Tibial artery (tissue), 4 donors: ENCODE data around the gene ESRRA.
A peak's percentile ranks its signal among the peaks of the same experiment; 100 is the strongest.

Source experiments
- DNase-seq, 2 donors: peaks; one replicate each; pipeline ENCODE4 v3.0.0-alpha.2; 2019
- H3K27ac ChIP-seq, 2 donors: fragments of 200-600 bp; sonication (generic) in 1 of 2; 1 replicate in 1 of 2; 2 replicates in 1 of 2; pipeline ENCODE4 v1.5.1; 2018 to 2019; ENCODE audit warnings: mild to moderate bottlenecking in 1 of 2
- H3K27me3 ChIP-seq, 2 donors: fragments of 200-600 bp; sonication (generic) in 1 of 2; one replicate each; pipeline versions ENCODE4 v1.5.1 to v1.6.0; 2016 to 2019
- H3K36me3 ChIP-seq, 3 donors: fragments of 200-600 bp; sonication (generic) in 2 of 3; one replicate each; pipeline ENCODE4 v1.5.1; 2016 to 2019; ENCODE audit warnings: mild to moderate bottlenecking in 2 of 3
- H3K4me1 ChIP-seq, 4 donors: fragments of 200-600 bp; sonication (generic) in 2 of 4; 1 replicate in 3 of 4; 2 replicates in 1 of 4; pipeline ENCODE4 v1.5.1; 2016 to 2019
- H3K4me3 ChIP-seq, 2 donors: fragments of 200-600 bp; sonication (generic) in 1 of 2; 1 replicate in 1 of 2; 2 replicates in 1 of 2; pipeline ENCODE4 v1.5.1; 2018 to 2019; ENCODE audit warnings: mild to moderate bottlenecking in 2 of 2
- H3K9me3 ChIP-seq, 3 donors: fragments of 200-600 bp; sonication (generic) in 1 of 3; one replicate each; pipeline ENCODE4 v1.5.1; 2016 to 2019
- CTCF ChIP-seq, 2 experiments: fragments of 200-600 bp in 1 of 2; fragments of 450-650 bp in 1 of 2; IDR thresholded peaks; one replicate each; pipeline ENCODE4 v1.5.1; 2017 to 2019; ENCODE audit warnings: antibody characterized with exemption in 2 of 2, mild to moderate bottlenecking in 1 of 2, moderate library complexity in 1 of 2
- intact Hi-C: fragments of 100-400 bp; cut with DNase I; formaldehyde crosslinking; loops from one replicate; pipeline ENCODE4 v1.15.0; 2023; ENCODE audit warnings: low total_unique reads

ESRRA gene

GRCh38 chr11:64287676-64288352, 17.5 kb upstream of the ESRRA start:
- Histone ChIP-seq H3K4me1 (peaks cover 0 to 47% (median 42%) of the 10 kb centered on the region in 4 donors), H3K9me3 (no peaks in the 10 kb centered on the region), H3K36me3 (peaks cover 0 to 5% (median 0%) of the 10 kb centered on the region in 3 donors), H3K27me3 (peaks cover under 1 to 46% of the 10 kb centered on the region in 2 donors), H3K4me3 (no peak overlapping the region), H3K27ac (no peak overlapping the region)
- DNase-seq, result no peak
- TF ChIP-seq CTCF (IDR thresholded peaks at IDR 0.05), result no peak
- intact Hi-C loops, result no loop called here

GRCh38 chr11:64288353-64288750, 17.0 kb upstream of the ESRRA start:
- TF ChIP-seq CTCF (IDR thresholded peaks at IDR 0.05), result no peak
- no peak for DNase-seq
- H3K27me3 ChIP-seq, result peaks cover 4 to 51% of the 10 kb centered on the region in 2 donors
- no peak overlapping the region for H3K4me3 ChIP-seq
- H3K4me1 ChIP-seq, result peaks cover 0 to 44% (median 38%) of the 10 kb centered on the region in 4 donors
- no peaks in the 10 kb centered on the region for H3K9me3 ChIP-seq
- H3K27ac ChIP-seq, result no peak overlapping the region
- H3K36me3 ChIP-seq, result peaks cover 0 to 5% (median 0%) of the 10 kb centered on the region in 3 donors
- intact Hi-C loops, result no loop called here

GRCh38 chr11:64289002-64289564, 16.2 kb upstream of the ESRRA start:
- peaks cover 0 to 5% (median 0%) of the 10 kb centered on the region in 3 donors for H3K36me3 ChIP-seq
- intact Hi-C loops, result no loop called here
- TF ChIP-seq CTCF (IDR thresholded peaks at IDR 0.05), result no peak
- no peaks in the 10 kb centered on the region for H3K9me3 ChIP-seq
- H3K4me1 ChIP-seq, result peaks cover 0 to 37% (median 31%) of the 10 kb centered on the region in 4 donors
- peaks cover 4 to 59% of the 10 kb centered on the region in 2 donors for H3K27me3 ChIP-seq
- H3K4me3 ChIP-seq, result no peak overlapping the region
- no peak overlapping the region for H3K27ac ChIP-seq
- DNase-seq, result no peak

- Histone ChIP-seq H3K9me3 (no peaks in the 10 kb centered on the region), H3K27ac (no peak overlapping the region), H3K4me1 (peaks cover 0 to 32% (median 29%) of the 10 kb centered on the region in 4 donors), H3K27me3 (peaks cover 4 to 72% of the 10 kb centered on the region in 2 donors), H3K36me3 (peaks cover 0 to 5% (median 0%) of the 10 kb centered on the region in 3 donors), H3K4me3 (no peak overlapping the region)
- intact Hi-C loops, result no loop called here
- TF ChIP-seq CTCF (IDR thresholded peaks at IDR 0.05), result no peak
- no peak for DNase-seq
These were observed 14.7 kb upstream of the ESRRA start for GRCh38 chr11:64290352-64291261.

GRCh38 chr11:64291262-64291751, 14.0 kb upstream of the ESRRA start, which contains the start of gene KCNK4:
Gene KCNK4, plus strand, starts transcription at chr11:64291302. Its CDS starts 1,717 bp downstream, at chr11:64293019.
- peak within 1 kb of the TSS; percentile 28 to 40 for H3K4me3 ChIP-seq
- peaks cover 0 to 27% (median 24%) of the 10 kb centered on the region in 4 donors for H3K4me1 ChIP-seq
- H3K27ac ChIP-seq, result no peak within 1 kb of the TSS
- DNase-seq, result no peak
- peaks cover 4 to 79% of the 10 kb centered on the region in 2 donors for H3K27me3 ChIP-seq
- intact Hi-C loops, result no loop called here
- no peak for TF ChIP-seq CTCF (IDR thresholded peaks at IDR 0.05)
- no peaks in the 10 kb centered on the region for H3K9me3 ChIP-seq
- H3K36me3 ChIP-seq, result peaks cover 0 to 5% (median 0%) of the 10 kb centered on the region in 3 donors
